ENCODE measurements around the gene PRDM1.
"Not testable (repeated sequence)": the region's sequence is repeated elsewhere in the genome, so short reads cannot be mapped to it uniquely, and the experiment has no call there.

Gene PRDM1

DNA sequence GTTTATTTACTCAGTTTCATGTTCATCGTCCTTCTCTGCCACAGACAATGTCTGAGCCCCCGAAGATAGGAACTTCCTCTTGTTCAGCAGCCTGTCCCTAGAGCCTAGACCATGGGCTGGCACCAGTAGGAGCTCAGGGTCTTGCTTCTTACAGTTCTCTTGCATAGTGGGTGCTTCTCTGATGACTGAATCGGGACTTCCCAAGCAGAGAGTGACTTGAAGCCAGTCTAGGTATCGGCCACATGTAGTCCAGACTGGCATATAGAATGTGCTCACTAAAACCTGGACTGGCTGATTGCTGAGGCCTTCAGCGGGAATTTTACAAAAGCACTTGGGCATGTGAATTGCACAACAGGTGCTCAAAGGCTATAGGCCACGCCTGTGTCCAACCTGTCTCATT, 52.0 kb downstream of the PRDM1 start:
- DNase-seq (ENCODE audit: low spot score): no peak

DNA sequence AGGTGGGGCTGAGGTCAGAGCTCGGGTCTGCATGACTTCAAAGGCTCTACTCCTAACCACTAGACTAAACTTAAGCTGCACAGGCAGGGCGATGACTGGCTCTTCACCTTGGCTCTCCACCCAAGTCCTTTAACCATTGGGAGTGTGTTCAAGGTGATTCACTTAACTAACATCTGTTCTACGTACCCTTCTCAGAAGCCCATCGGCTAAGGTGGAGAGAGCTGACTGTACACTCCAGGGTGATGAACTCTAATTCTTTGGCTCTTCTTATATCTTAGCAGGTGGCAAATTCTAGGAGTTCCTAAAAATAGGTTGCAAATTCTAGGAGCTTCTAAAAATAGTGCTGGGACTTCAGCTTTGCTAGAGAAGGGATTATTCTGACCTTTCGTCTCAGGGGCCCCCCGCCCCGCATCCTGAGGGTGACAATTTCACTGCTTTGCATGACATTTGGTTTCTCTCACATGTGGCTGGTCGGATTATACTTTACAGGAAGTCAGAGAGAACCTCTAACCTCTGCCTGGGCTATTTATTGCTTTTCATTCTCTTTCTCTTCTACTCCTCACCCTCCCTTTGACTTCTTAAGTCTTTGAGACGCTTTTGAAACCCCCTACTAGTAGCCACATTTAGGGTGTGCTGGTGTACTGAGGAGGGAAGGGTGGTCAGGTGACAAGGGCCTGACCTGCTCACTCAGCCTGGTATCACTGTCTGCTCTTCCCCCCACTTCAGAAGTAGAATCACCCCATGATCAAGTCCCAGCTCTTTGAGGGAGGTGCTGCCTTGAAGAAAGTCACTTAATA, 55.5 kb downstream of the PRDM1 start:
- DNase-seq (ENCODE audit: low spot score): no peak

GRCh38 chr6:106142876-106143431, 56.8 kb downstream of the PRDM1 start:
- no peak for DNase-seq (ENCODE audit: low spot score)

- no peak for DNase-seq (ENCODE audit: low spot score)
These were observed 57.5 kb downstream of the PRDM1 start for GRCh38 chr6:106143665-106144064.

DNA sequence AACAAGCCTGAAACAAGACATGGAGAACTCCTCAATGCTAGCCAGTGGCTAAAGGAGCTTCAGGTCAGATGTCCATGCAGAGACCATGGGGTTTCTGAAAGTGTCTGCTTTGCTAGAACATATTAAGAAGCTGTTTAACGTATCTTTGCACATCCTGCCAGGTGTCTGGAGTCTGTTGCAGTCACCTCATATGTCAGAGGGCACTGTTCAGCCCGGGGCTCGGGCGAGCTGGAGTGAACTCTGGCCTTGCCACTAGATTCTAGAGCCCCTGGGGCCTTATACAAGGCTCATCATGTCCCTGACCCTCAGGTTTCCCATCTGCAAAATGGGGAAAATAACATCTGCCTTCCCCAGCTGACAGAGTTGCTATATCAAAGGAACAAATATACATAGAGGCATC, 59.0 kb downstream of the PRDM1 start:
- no peak for DNase-seq (ENCODE audit: low spot score)

DNA sequence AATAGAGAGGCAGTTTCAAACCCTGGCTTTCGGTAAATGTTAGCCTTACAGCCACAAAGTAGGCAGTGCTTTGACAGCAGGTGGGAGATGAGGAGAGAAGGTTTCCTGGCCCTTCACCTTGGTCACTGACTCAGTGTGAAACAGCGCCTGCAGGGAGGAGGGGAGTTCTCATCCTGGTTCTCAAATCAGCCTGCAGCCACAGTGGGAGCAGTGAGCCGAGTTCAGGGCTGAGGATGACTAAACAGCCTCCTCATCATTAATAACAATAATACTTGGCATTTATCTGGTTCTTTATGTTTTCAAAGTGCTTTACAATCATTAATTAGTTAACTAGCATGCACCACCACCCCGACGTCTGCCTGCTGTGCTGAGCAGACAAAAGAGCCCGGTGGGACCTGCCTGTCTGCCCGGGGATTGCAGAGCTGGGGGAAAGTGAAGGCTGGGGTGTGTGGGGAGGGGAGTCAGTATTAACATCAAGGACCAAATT, 59.6 kb downstream of the PRDM1 start:
- DNase-seq (ENCODE audit: low spot score): no peak

DNA sequence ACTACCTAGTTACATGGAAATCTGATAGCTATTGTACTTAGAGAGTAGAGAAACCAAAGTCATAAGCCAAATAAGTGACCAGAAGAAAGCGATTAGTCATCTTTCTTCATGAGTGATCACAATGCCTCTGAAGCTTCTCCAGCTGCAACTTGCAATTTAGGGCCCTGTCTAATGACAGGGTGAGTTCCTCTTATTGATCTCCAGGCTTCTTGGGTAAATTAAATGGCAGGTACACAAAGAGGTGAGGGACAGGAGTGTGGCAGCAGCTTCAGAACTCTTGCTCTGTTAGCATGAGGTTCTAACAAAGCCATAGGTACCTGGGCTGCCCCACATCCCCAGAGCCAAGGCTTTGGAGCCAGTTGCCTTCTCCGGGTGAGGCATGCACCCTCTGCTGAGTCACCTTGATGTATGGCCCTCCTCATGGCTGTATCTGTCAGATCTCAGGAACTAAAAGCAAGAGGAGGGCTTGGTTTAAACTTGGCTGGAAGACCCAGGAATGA, 60.8 kb downstream of the PRDM1 start:
- DNase-seq (ENCODE audit: low spot score): no peak

DNA sequence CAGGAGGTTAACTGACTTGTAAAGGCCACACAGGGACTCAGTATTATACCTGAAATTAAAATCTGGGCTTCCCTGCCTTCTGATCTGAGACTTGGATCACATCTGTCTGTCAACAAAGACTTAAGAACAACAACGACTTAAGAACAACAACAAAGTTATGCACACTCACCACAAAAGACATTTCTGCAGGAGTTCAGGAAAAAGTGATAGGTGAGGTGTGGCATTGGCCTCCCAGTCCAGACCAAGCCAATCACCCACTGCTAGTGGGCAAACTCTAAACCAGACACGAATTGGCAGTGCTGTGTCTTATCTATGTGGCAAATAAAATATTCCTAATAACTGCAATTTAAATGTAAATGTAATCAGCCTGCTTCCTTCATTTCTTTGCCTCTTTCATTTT, 61.3 kb downstream of the PRDM1 start:
- no peak for DNase-seq (ENCODE audit: low spot score)

GRCh38 chr6:106149472-106150069, 63.4 kb downstream of the PRDM1 start:
- DNase-seq (ENCODE audit: low spot score): no peak

DNA sequence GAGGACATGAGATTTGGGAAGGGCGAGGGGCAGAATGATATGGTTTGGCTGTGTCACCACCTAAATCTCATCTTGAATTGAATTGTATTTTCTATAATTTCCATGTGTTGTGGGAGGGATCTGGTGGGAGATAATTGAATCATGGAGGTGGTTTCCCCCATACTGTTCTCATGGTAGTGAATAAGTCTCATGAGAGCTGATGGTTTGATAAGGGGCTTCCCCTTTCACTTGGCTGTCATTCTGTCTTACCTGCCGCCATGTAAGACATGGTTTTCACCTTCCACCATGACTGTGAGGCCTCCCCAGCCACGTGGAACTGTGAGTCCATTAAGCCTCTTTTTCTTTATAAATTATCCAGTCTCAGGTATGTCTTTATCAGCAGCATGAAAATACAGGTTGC, 66.3 kb downstream of the PRDM1 start:
- not testable (repeated sequence) for DNase-seq (ENCODE audit: low spot score)

GRCh38 chr6:106152952-106153351, 66.8 kb downstream of the PRDM1 start:
- no peak for DNase-seq (ENCODE audit: low spot score)

DNA sequence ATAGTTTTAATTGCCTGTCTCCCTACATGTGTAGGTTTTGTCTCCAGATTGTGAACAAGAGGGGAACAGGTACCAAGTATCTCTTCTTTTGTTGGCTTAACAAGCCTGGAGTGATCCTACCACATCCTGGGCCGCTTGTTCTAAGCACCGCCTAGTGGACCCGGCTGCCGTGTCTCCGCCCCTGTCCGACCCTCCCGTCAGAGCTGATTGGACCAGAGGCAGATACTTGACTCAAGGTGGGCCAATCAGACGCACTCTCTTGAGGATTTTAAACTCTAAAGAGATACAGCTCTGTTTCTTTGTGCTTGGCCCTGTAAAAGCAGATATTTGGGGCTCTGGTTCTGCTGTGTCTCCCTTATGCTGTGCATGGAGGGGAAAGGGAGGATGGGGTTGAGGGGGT, 68.2 kb downstream of the PRDM1 start:
- no peak for DNase-seq (ENCODE audit: low spot score)

DNA sequence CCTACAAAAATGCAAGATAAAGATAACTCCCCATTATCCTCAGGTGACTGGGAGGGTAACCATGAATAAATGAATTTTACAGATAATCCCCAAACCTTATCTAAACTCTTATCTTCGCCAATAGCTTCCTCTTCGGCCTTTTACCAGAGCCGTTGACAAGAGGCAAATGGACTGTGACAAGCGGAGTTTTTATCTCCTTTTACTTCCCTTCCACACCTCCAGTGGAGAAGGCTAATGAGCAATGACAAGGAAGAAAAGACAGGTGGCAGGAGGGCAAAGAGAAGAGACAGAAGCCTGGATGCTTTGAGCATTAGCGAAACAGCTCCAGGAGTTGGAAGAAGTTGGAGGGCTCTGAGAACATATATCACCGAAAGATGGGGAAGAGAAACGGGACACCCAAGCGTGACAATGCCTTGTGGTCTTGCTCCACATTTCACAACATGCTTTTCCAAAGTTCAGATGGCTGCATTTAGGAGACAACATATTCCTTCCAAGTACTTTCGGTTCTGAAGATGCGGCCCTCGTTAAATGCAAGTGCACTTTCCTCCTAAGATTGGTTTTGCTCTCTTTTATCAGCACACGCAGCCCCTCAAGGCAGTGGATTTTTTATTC, 69.2 kb downstream of the PRDM1 start:
- DNase-seq (ENCODE audit: low spot score): no peak

DNA sequence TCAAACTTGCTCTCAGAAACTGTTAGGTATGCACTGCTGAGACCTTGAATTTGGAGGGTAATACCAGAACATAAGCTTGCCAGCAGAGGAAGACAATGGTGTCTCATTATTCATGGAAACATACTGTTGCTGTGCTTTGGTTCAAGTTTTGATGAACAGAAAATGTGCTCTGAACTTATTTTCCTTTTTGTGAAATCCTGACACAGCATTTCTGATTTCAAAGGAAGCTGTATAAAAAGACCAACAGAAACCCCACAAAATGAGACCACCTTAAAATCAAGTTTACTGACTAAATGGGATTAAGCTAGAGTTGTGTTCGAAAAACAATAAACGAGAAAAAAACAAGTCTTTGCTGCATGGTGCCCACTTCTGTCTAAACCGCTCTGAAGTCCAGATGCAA, 70.3 kb downstream of the PRDM1 start:
- no peak for DNase-seq (ENCODE audit: low spot score)

DNA sequence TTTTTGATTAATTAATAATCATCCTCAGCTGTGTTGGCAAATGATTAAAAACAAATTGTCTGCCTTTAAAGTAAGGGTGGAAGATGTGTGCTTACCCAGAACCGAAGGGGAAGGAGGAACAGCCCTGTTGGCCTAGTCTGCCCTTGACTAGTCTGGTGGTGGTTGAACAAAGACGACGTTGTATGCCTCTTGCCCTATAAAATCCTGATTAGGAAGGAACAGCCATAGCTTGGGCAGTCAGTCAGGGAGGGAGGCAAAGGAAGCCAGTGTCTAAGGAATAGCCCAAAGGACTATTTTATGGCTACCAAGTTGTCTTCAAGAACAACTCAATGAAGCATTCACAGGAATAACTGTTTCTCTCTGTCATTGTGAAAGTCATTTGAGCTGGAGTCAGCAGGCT, 70.7 kb downstream of the PRDM1 start:
- peak; percentile 21 for DNase-seq (ENCODE audit: low spot score)

GRCh38 chr6:106158816-106159215, 72.7 kb downstream of the PRDM1 start:
- DNase-seq (ENCODE audit: low spot score): no peak
